ENCODE results near the gene ISCU. TPM values are rescaled to one million over a fixed set of nuclear protein-coding genes. Genes with fewer than 3 reads are reported as not detected.

The ISCU gene
- total RNA-seq, 4 donors from 2014 or later, result 105 to 148 (median 134) TPM

DNA sequence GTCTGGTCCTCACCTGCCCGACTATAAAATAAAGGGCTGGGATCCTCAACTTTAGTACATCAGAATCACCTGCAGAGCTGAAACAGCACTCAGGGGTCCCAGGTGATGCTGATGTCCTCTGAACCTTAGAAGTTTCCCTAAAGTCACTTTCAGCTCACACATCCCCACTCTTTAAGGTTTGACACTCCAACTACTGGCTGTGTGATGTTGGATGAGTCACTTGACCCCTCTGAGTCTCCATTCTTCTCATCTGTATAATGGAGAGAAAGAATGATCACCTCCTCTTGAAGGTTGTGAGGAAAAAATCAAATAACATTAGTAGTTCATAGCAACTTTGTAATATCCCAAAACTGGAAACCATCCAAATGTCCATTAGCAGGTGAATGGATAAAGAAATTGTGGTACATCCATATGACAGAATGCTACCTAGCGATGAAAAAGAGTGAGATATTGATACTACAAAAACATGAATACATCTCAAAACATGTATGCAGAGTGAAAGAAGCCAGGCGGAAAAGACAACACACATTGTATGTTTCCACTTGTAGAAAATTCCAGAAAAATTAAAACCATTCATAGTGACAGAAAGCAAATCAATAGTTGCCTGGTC lies 22.2 kb downstream of the ISCU start:
- WGBS, result 68% methylated on average over 3 of the region's 3 CpGs
- Histone ChIP-seq H3K27me3 (no peaks in the 10 kb centered on the region), H3K36me3 (no peaks in the 10 kb centered on the region), H3K9me3 (no peaks in the 10 kb centered on the region), H3K4me1 (peaks cover 28% of the 10 kb centered on the region), H3K4me3 (no peak overlapping the region), H3K27ac (no peak overlapping the region)
- no peak for DNase-seq (ENCODE audit: low spot score in 2 of 2)
- TF ChIP-seq POLR2A (IDR thresholded peaks at IDR 0.05), result no peak
- TF ChIP-seq EP300 (IDR thresholded peaks at IDR 0.05), result no peak
- TF ChIP-seq, protein P1, sequence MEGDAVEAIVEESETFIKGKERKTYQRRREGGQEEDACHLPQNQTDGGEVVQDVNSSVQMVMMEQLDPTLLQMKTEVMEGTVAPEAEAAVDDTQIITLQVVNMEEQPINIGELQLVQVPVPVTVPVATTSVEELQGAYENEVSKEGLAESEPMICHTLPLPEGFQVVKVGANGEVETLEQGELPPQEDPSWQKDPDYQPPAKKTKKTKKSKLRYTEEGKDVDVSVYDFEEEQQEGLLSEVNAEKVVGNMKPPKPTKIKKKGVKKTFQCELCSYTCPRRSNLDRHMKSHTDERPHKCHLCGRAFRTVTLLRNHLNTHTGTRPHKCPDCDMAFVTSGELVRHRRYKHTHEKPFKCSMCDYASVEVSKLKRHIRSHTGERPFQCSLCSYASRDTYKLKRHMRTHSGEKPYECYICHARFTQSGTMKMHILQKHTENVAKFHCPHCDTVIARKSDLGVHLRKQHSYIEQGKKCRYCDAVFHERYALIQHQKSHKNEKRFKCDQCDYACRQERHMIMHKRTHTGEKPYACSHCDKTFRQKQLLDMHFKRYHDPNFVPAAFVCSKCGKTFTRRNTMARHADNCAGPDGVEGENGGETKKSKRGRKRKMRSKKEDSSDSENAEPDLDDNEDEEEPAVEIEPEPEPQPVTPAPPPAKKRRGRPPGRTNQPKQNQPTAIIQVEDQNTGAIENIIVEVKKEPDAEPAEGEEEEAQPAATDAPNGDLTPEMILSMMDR (IDR thresholded peaks at IDR 0.05), result no peak
- no peak for TF ChIP-seq POLR2AphosphoS5 (IDR thresholded peaks at IDR 0.05)

DNA sequence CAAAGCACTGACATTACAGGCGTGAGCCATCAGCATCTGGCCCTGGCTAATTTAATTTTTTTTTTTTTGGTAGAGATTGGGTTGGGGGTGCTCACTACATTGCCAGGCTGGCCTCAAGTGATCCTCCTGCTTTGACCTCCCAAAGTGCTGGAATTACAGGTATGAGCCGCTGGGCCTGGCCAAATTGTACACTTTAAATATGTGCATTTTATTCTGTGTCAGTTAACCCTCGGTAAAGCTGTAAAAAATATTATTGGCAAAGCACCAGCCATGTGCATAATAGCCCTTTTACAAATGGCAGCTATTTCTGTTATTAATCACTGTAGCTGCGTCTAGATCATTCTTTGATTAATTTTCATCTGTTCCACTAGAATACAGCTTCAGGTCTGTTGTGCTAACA lies 23.5 kb downstream of the ISCU start:
- 60% methylated on average over 4 of the region's 4 CpGs for WGBS
- H3K4me3 ChIP-seq, result no peak overlapping the region
- peaks cover 22% of the 10 kb centered on the region for H3K4me1 ChIP-seq
- no peaks in the 10 kb centered on the region for H3K27me3 ChIP-seq
- H3K9me3 ChIP-seq, result no peaks in the 10 kb centered on the region
- no peak overlapping the region for H3K27ac ChIP-seq
- TF ChIP-seq EP300 (IDR thresholded peaks at IDR 0.05) (no peak), POLR2A (IDR thresholded peaks at IDR 0.05) (no peak), POLR2AphosphoS5 (IDR thresholded peaks at IDR 0.05) (no peak)
- TF ChIP-seq, protein P1 (IDR thresholded peaks at IDR 0.05), result no peak
- no peaks in the 10 kb centered on the region for H3K36me3 ChIP-seq
- DNase-seq (ENCODE audit: low spot score in 2 of 2), result no peak

DNA sequence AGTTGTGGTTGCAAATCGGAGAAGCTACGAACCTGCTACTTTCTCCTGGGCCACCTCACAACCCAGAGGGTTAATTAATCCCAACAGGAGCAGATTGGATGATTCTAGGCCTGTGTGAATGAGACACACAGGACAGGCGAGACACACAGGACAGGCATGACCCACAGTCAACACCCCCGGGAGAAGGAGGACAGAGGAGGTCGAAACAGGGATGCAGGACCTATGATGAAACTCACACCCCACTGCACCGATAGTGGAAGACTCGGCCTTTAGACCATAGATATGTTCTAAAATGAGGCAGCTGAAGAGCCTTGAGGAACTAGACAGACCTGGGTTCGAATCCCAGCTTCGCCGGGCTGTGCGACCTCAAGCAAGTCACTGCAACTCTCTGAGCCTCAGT lies 23.9 kb downstream of the ISCU start:
- Histone ChIP-seq H3K27ac (no peak overlapping the region), H3K9me3 (no peaks in the 10 kb centered on the region), H3K4me1 (peaks cover 18% of the 10 kb centered on the region), H3K27me3 (no peaks in the 10 kb centered on the region), H3K4me3 (no peak overlapping the region), H3K36me3 (no peaks in the 10 kb centered on the region)
- DNase-seq (ENCODE audit: low spot score in 2 of 2), result no peak
- TF ChIP-seq POLR2AphosphoS5 (IDR thresholded peaks at IDR 0.05), result no peak
- no peak for TF ChIP-seq POLR2A (IDR thresholded peaks at IDR 0.05)
- no peak for TF ChIP-seq EP300 (IDR thresholded peaks at IDR 0.05)
- TF ChIP-seq, protein P1 (IDR thresholded peaks at IDR 0.05), result no peak
- WGBS, result 91% methylated on average over 11 of the region's 11 CpGs

DNA sequence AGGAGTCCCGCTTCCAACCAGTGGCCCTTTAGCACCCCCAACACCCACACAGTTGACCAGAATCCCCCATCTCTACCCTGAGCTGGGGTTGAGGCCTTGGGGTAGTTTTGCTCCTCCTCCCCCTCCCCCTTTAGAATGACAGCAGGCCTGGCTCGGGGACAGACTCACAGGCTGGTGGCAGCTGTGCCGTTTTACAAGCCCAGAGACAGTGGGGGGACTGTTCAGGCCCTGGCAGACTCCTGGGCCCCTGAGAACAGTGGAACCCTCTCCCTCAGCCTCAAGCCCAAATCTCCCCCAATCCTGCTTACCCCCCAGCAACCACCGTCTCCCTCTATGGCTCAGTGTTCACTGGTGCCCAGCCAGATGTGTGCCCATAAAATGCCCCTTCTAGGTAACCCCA lies 25.4 kb downstream of the ISCU start:
- no peak for TF ChIP-seq POLR2AphosphoS5 (IDR thresholded peaks at IDR 0.05)
- TF ChIP-seq POLR2A (IDR thresholded peaks at IDR 0.05), result no peak
- TF ChIP-seq EP300 (IDR thresholded peaks at IDR 0.05), result no peak
- TF ChIP-seq, protein P1 (IDR thresholded peaks at IDR 0.05), result no peak
- peaks cover 18% of the 10 kb centered on the region for H3K4me1 ChIP-seq
- no peak overlapping the region for H3K4me3 ChIP-seq
- DNase-seq (ENCODE audit: low spot score in 2 of 2), result no peak
- no peaks in the 10 kb centered on the region for H3K9me3 ChIP-seq
- no peaks in the 10 kb centered on the region for H3K27me3 ChIP-seq
- H3K36me3 ChIP-seq, result no peaks in the 10 kb centered on the region
- no peak overlapping the region for H3K27ac ChIP-seq
- WGBS, result 93% methylated on average over 2 of the region's 4 CpGs

DNA sequence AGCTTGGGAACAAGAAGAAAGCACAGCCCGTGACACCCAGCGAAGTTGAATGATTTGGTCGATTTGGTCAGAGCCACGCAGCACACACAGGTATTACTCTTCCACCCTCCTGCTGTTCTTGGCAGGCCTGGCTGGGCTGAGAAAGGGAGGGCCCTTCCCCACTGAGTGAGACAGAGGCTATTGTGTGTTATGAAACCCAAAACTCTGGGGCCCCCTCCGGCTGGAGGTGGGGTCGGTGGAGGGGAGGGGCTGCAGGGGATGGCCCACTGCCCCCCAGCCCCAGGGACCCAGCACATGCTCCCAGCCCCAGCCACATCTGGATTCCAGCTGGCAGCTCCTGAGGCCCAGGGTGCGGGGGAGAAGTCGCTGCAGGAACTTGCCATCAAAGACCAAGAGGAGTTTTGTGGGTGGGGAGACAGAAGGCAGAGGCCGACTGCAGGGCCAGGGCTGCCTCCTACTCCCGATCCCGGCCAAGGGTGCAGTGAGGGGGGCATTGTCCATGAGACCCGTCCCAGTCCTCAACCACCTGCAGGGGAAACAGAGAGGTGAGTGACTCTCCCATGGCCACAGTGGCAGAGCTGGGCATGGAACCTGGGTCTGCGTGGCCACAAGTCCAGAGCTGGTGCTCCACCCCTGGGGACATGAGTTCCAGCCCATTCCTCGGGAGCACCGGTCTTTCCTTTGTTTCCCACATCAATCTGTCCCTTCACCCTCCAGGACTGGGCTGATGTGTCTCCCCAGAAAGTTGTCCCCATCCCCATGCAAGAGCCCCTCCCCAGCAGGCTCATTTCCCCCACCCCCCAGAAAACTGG lies 26.8 kb downstream of the ISCU start:
- Histone ChIP-seq H3K4me1 (peaks cover 13% of the 10 kb centered on the region), H3K36me3 (no peaks in the 10 kb centered on the region), H3K27me3 (no peaks in the 10 kb centered on the region), H3K9me3 (no peaks in the 10 kb centered on the region), H3K4me3 (no peak overlapping the region), H3K27ac (no peak overlapping the region)
- 35% methylated on average over 7 of the region's 15 CpGs for WGBS
- DNase-seq (ENCODE audit: low spot score in 2 of 2), result no peak
- TF ChIP-seq EP300 (IDR thresholded peaks at IDR 0.05) (no peak), POLR2A (IDR thresholded peaks at IDR 0.05) (no peak), POLR2AphosphoS5 (IDR thresholded peaks at IDR 0.05) (no peak)
- TF ChIP-seq, protein P1 (IDR thresholded peaks at IDR 0.05), result no peak
